Activated CD4-positive, CD25-positive, alpha-beta regulatory T cell (primary cell): ENCODE measurements around the gene CAPN3.
"Not testable (repeated sequence)": the region's sequence is repeated elsewhere in the genome, so short reads cannot be mapped to it uniquely, and the experiment has no call there.

ENCODE experiments used
- DNase-seq, 4 experiments: peaks; one replicate each; lab custom pipeline; 2025; lab: John Stamatoyannopoulos, UW

Gene CAPN3

DNA sequence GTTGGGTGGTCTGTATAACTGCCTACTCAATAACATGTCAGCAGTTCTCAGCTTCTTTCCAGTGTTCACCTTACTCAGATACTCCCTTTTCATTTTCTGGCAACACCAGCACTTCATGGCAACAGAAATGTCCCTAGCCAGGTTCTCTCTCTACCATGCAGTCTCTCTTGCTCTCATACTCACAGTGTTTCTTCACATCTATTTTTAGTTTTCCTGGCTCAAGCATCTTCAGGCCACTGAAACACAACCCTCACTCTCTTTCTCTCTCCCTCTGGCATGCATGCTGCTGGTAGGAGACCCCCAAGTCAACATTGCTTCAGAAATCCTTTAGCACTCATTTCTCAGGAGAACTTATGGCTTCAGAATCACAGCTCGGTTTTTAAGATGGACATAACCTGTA, at the start of gene CAPN3:
TSS of gene CAPN3 (plus strand) at position 253 of the 400 bp plus-strand sequence. CDS start 305 bp downstream, outside the sequence.
- no peak for DNase-seq

DNA sequence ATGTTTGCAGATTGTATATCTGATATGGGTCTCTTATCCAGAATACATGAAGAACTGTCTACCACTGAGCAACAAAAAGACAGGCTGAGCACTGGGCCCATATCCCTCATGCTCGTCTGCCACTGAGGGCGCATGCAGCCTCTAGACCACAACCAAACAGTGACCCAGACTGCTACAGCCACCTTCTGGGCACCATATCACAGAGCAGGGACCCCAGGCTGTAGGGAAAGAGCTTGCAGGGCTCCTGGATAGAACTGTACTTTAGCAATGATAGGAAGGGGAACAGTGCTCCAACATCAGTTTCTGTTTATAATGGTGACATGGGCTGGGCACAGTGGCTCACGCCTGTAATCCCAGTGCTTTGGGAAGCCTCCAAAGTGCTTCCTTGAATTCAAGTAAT, 45.8 kb upstream of the CAPN3 start:
- DNase-seq, result no peak

DNA sequence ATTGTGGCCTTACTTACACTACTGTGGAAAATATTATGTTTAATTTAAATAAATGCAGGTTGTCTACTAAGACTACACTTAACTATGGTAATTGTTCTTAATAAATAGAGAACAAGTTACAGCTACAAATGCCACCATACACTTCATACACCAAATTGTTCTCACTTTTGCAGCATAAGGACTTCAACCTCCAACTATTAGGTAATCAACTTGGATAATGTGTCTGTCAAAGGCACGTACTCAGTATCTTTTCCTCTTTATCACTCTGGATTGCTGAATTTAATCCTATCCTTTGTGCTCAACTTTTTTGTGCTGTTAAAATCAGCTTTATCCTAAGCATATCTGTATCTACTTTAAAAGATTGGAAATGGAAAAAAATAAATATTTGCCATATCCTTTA, 44.5 kb upstream of the CAPN3 start:
- DNase-seq, result no peak

DNA sequence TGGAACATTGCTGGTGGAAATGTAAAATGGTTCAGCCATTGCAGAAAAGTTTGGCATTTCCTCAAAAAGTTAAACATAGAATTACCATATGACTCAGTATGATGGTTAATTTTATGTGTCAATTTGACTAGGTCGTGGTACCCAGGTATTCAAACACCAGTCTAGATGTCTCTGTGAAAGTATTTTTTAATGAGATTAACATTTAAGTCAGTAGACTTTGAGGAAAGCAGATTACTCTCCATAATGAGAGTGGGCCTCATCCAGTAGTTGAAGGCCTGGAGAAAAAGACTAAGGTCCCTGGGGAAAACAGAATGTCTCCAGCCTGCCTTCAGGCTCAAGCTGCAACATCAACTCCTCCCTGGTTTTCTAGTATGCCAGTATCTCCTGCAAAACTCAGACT, 43.8 kb upstream of the CAPN3 start:
- DNase-seq, result no peak

DNA sequence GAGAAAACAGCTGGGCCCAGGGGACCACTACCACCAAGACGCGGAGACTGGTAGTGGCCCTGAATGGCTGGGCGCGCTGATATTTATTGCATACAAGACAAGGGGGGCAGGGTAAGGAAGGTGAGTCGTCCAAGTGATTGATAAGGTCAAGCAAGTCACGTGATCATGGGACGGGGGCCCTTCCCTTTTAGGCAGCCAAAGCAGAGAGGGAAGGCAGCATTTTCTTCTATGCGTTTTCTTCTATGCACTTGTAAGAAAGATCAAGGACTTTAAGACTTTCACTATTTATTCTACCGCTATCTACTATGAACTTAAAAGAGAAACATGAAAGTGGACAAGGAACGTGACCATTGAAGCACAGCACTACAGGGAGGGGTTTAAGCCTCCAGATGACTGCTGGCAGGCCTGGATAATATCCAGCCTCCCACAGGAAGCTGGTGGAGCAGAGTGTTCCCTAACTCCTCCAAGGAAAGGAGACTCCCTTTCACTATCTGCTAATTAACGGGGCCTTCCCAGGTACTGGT, 43.0 kb upstream of the CAPN3 start:
- not testable (repeated sequence) for DNase-seq

DNA sequence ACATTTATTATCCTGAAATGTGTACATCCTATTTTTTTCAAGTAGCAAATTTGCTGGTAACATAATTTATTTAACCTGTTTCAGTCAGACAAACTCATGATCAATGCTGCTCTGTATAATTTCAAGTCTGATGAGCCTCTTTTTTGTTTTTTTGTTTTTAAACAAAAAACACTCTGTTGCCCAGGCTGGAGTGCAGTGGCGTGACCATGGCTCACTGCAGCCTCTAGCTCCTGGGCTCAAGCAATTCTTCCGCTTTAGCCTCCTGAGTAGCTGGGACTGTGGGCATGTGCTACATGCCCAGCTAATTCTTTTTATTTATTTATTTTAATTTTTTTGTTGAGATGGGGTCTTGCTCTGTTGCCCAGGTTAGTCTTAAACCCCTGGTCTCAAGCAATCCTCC, 40.1 kb upstream of the CAPN3 start:
- no peak for DNase-seq

DNA sequence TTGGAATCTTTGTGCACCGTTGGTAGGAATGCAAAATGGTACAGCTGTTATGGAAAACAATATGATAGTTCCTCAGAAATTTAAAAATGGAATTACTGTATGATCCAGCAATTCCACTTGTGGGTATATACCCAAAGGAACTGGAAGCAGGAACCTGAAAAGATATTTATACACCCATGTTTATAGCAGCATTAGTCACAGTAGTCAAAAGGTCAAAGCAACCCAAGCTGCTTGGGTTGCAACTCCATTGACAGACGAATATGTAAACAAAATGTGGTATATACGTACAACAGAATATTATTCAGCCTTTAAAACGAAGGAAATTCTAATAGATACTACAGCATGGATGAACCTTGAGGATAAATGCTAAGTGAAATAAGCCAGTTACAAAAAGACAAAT, 35.0 kb upstream of the CAPN3 start:
- DNase-seq, result no peak

DNA sequence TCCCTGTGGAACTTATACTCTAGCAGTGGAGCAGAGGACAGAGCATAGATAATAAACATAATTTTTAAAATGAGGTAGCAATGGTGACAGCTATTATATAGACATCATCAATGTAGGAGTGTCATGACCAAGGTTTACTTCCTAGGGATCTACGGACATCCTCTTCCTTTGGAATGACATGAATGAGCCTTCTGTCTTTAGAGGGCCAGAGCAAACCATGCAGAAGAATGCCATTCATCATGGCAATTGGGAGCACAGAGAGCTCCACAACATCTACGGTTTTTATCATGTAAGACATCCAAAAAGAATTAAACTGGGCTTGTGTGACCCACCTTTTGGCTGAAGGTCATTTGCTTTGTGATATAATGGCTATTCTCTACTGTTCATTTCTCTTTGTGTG, 30.1 kb upstream of the CAPN3 start:
- DNase-seq, result no peak

DNA sequence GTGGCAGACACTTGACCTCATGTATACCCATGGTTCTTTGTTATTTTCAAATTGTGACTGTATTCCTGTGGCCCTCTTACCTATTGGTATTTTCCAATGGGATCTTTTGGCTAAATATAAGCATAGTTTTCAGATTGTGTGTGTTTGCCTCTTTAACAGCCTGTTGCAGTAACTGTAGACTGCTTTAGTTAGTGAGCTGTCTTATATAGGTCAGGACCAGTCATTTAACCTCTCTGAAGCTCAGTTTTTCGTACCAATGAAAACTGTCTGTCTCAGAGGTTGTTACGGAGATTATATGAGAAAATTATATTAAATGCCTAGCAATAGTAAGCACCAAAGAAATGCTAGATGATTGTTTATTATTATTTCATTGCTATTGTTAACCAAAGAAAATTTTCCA, 29.3 kb upstream of the CAPN3 start:
- no peak for DNase-seq

DNA sequence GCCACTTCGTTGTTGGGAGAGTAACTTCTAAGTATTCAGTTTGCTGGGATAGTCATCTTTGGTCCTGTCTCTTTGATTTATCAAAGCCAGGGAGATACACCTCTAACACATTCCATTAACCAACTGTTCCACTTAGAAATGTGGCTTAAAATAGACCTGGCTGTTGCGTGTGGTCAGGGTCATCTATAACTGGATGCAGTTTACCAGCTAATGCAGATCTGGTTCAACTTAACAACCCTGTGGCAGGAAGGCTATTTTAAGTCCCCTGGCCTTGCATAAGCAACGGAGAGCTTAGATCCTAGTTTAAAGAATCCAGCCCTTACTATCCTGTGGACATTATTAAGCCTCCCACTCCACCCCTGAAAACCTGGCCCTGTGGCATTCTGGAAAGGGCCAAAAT, 28.1 kb upstream of the CAPN3 start:
- DNase-seq, result no peak

DNA sequence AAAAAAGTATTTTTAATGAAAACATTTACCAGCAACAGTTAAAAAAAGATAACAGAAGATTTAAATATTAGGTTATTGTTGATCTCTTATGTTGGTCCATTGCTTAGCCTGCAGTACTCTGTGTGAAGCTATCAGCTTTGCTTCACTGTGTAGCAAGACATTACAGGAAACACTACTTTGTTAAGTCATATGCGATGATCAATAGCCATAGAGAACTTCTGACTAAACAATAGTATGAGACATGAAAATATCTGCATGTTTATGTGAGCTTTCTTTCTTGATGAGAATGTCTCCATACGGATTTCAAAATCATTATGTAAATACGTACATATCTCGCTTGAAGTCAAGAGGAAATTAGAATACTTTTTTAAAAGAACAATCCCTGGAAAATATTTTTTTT, 27.0 kb upstream of the CAPN3 start:
- no peak for DNase-seq

DNA sequence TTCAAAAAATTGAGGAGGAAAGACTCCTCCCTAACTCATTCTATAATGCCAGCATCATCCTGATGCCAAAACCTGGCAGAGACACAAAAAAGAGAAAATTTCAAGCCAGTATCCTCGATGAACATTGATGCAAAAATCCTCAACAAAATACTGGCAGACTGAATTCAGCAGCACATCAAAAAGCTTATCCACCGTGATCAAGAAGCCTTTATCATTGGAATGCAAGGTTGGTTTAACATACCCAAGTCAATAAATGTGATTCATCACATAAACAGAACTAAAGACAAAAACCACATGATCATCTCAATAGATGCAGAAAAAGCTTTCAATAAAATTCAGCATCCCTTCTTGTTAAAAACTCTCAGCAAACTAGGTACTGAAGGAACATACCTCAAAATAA, 24.2 kb upstream of the CAPN3 start:
- DNase-seq, result no peak

DNA sequence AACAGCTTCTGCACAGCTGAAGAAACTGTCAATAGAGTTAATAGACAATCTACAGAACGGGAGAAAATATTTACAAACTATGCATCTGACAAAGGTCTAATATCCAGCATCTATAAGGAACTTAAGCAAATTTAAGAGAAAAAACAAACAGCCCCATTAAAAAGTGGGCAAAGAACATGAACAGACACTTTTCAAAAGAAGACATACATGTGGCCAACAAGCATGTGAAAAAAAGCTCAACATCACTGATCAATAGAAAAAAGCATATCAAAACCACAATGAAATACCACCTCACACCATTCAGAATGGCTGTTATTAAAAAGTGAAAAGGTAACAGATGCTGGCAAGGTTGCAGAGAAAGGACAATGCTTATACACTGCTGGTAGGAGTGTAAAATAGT, 22.7 kb upstream of the CAPN3 start:
- DNase-seq, result not testable (repeated sequence)

DNA sequence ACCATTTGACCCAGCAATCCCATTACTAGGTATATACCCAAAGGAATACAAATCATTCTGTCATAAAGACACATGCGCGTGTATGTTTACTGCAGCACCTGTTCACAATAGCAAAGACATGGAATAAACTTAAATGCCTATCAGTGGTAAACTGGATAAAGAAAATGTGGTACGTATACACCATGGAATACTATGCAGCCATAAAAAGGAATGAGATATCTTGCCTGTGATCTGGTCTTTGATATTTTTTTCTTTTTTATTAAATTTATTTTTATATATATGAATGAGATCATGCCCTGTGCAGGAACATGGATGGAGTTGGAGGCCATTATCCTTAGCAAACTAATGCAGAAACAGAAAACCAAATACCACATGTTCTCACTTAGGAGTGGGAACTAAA, 22.2 kb upstream of the CAPN3 start:
- DNase-seq, result not testable (repeated sequence)

DNA sequence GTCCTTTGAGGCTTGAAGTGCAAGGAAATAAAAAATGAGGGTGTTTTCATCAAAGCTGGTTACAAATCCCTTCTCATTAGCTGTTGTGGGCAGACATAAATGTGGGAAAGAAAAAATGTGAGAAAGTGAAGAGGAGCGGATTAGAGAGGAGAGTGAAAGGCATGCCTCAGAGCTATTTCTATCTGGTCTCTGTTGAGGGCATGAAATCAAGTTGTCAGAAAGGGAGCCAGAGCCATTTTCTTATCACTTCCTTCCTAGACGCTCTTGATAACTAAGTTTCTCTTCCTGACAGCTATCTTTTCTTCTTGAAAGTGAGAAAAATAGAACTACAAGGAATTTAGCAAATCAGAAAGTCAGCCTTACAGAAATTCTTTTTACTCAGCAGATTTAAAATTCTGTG, 20.8 kb upstream of the CAPN3 start:
- DNase-seq, result no peak

DNA sequence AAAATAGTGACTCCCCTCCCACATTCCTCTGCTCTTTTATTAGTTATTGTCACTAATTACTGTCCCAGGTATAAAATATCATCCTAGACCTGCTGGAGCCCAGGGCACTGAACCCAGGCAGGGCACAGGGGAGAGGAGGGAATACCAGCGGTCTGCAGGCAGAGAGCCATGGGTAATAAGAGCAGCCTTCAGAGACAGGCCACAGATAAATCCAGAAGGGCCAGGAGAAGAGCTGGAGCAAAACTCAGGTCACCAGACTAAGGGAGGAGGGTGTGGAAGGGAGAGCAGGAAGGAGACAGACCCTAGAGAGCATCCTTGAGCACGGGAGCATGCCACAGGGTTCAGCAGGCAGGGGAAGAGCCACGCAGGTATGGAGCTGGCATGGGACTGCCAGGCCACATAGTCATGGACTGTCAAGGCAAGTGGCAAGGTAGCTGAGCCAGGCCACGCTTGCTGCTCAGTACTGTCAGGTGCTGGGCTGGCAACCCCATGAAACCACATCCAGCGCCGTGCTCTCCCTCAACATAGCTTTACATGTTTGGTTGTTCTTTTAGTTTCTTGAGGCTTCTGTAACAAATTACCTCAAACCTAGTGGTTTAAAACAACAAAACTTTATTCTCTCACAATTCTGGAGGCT, 15.6 kb upstream of the CAPN3 start:
- DNase-seq, result no peak

DNA sequence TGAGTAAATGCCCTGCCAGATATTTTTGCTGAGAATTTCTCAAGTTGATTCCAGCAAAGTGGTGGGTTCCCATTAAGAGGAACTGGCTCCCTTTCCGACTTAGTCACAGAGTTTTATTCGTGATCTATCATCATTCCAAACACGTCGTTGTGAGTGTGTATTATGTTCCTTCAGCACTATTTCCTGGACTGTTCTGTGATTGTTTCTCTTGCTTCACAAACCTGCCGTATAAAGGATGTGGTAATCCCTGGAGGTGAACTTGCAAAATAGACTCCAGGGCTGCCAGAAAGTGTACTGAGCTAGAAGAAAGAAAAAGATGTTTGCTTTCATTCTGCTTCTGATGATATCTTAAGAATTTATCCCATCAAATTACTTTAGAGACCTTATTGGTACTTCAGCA, 14.5 kb upstream of the CAPN3 start:
- DNase-seq, result no peak

DNA sequence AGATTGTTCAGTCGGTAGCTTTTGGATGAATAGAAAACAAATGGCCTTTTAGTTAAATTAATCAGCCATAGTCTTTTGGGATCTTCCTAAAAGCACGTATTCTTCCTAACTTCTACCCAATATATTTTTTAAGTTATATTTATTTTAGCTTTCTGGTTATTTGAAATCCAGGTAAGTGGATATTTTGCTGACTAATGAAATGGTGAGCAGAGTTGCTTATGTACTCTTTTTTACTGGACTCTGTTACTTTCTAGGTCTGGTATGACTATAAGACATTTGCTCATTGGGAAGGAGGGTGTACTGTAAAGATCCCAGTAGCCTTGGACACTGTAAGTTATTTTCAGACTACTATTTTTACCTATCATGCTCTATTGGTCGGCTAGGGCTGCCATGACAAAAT, 13.8 kb upstream of the CAPN3 start:
- no peak for DNase-seq

DNA sequence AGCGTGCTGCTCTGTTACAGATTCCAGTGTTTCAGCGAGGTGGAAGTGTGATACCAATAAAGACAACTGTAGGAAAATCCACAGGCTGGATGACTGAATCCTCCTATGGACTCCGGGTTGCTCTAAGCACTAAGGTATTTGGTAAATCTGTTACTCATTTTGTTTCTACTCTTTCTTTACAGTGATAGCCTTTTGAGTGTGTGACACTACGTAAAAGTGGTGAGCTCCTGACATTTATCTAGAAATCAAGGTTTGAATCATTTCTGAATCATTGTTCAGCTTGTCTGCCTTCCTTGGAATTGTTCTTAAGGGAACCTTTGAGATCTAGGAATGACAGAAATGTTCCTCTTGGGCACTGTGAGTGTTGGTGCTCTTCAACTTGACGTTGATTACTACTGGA, 11.2 kb upstream of the CAPN3 start:
- DNase-seq, result no peak

DNA sequence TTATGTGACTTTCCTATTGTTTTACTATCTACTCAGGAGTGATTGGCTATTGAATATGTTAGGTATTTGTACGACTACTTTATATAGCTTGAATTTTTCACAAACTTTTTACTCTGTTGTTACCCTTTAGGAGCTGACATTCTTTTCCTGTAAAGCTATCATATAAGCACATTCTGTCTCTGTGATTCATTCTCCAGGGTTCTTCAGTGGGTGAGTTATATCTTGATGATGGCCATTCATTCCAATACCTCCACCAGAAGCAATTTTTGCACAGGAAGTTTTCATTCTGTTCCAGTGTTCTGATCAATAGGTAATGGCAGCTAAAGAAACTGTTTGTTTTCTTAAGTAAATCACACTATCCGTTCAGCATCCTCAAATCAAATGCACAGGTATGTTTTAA, 10.1 kb upstream of the CAPN3 start:
- DNase-seq, result no peak

DNA sequence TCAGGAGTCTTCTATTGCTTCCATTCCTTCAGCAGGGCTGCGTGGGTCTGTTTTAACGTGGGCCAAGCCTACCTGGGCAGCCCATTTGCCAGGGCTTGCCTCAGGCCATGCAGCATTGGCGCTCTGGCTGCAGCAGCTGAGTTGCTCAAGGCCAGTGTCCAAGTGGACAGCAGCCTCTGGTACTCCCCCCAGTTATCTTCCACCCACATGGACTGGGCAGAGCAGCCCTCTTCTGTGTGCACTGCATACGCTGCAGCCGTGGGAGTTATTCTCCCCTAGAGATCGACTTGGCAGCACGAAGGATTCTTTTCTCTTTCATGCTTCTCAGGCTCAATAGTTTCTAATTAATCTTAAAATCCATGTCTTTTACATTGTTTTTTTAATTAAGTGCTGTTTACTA, 6.9 kb upstream of the CAPN3 start:
- DNase-seq, result no peak

DNA sequence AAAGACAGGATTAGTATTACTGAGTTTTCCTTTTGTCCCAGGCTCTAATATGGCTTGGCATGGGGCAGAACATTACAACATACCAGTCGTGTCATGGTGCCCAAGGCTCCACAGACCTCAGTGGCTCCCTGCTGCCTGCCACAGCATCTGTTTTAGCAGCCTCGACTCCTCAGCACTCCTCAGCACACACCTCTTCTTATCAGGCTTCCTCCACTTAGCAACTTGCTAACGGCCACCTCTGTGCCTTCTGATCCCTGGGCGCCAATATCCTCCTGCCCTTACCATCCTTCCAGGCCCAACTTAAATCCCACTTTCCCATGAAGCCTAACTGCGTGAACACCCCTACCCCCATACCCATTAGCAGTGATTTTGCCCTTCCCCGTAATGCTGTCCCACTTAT, 6.2 kb upstream of the CAPN3 start:
- no peak for DNase-seq

DNA sequence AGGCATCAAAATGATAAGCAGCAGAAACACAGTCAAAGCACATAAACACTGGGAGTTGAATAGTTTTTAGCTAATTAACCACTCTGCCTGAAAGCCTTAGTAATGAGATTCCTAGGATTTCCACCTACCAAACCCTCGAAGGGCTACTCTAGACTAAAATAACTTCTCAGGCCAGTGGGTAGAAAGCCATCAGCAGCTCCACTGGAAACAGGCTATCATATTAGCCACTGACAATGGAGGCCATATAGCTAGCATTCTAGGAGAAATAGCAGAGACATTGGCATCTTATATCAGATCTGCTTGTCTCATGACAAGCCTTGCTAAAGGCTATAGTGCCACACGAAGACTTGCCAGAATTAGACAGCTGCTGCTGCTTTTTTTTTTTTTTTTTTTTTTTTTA, 4.5 kb upstream of the CAPN3 start:
- DNase-seq, result no peak

DNA sequence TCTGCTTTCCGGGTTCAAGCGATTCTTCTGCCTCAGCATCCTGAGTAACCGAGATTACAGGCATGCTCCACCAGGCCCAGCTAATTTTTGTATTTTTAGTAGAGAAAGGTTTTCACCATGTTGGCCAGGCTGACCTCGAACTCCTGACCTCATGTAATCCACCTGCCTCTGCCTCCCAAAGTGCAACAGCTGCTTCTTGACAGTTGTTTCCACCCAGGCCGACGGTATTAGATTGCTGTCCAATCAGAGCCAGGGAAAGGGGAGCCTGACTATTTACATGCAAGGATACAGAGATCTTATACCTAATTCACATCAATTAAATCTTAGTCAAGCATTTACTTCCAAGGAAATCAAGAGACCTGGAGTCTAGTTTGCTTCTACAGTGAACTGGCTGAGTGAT, 4.0 kb upstream of the CAPN3 start:
- DNase-seq, result no peak

DNA sequence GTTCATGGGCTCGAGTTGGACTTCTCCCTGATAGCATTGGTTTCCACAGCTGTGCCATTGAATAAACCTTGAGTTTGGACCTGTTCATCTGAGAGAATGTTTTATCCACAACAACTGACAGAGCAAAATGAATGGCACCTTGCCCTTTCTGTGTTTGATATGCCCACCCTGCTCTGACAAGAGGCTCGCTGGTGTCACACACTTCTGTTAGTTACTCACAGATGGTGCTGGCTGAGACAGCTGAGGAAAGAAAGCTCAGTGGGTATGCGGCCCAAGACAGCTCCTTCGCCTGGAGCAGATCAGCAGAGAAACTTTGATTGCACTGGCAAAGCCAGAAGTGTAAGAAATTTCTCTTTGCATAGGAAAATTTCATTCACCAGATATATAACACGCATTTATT, 2.5 kb upstream of the CAPN3 start:
- DNase-seq, result no peak
